A673 (cell line): ENCODE data around the gene GFY.

Experiments used
- CTCF ChIP-seq: fragments of 300-800, 200-600 bp; sonication (generic); conservative IDR thresholded peaks from 2 replicates; pipeline ENCODE4 v1.5.1; 2017; ENCODE audit warnings: low read depth, mild to moderate bottlenecking, antibody characterized with exemption, low read length, moderate library complexity, mixed read lengths
- EZH2 ChIP-seq: fragments of 200-600 bp; sonication (generic); IDR thresholded peaks from 2 replicates; pipeline ENCODE4 v1.6.1; 2017; ENCODE audit warnings: borderline replicate concordance, low read depth, mild to moderate bottlenecking, mixed read lengths, antibody characterized with exemption, low read length; ENCODE audit not compliant: poor library complexity, severe bottlenecking

DNA sequence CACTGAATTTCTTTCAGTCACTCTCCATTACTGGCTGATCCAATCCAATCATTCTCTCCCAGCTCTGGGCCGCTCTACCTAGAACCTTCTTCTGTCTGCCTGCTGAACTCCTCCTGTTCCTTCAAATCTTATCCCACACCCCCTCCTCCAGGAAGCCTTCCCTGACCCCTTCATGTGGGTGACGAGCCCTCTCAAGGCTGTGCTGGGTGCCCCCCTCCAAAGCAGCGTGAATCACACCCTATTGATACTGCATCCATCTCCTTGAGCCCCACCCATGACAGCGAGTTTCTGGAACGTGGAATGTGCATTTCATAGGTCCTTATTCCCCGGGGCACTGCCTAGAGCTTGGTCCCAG, 23.2 kb downstream of the GFY start:
- TF ChIP-seq CTCF (no peak), EZH2 (no peak)
